NCI-H2029 (cell line): ENCODE data around the gene PRRT2.

Source experiments
- DNase-seq: peaks from one replicate; lab custom pipeline; 2025; lab: John Stamatoyannopoulos, UW

Gene PRRT2

DNA sequence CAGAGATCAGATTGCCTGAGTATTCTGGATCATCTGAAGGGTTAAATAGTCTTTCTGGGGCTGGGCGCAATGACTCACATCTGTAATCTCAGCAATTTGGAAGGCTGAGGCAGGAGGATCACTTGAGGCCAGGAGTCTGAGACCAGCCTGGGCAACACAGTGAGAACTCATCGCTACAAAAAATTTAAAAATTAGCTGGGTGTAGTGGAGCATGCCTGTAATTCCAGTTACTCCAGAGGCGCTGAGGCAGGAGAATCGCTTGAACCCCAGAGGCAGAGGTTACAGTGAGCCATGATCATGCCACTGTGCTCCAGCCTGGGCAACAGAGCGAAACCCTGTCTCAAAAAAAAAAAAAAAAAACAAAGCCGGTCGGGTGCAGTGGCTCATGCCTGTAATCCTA is 23.9 kb downstream of the PRRT2 start:
- DNase-seq = no peak

DNA sequence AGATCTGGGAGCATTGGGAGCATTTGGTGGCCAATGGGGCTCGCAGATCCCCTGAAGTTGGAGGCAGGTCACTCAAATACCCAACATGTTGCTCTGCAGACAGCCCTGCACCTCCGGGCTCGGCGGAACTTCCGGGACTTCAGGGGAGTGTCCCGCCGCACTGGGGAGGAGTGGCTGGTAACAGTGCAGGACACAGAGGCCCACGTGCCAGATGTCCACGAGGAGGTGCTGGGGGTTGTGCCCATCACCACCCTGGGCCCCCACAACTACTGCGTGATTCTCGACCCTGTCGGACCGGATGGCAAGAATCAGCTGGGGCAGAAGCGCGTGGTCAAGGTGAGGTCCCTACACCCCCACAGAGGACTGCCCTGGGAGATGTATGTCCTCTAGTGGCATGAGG is 24.6 kb downstream of the PRRT2 start:
- no peak for DNase-seq

GRCh38 chr16:29837841-29838240 is 25.8 kb downstream of the PRRT2 start:
- no peak for DNase-seq

DNA sequence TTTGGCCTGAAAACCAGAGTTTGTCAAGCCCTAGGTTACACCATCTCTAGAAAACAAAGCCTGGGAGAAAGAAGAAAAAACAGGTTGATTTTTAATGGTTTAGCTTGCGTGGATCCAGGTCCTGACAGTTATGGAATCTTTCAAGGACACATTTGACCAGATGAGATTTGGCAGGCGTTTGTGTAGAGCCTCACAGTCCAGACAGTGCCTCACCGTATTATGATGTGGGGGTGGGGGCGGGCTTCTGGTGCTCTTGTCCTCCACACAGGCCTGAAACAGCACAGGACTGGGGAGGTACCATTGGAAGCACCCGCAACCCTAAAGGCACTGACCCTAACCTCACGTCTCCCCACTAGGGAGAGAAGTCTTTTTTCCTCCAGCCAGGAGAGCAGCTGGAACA is 27.8 kb downstream of the PRRT2 start:
- DNase-seq = no peak

DNA sequence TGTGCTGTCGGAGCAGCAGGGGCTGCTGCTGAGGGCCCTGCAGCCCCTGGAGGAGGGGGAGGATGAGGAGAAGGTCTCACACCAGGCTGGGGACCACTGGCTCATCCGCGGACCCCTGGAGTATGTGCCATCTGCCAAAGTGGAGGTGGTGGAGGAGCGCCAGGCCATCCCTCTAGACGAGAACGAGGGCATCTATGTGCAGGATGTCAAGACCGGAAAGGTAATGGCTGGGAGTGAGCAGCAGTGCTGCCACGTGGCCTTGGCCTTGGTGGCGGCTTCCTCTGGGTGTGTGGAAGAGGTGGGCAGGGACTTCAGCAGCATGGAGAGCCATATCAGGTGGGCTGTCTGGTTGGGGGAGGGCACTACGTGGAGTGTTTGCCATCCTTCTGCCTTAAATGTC is 28.2 kb downstream of the PRRT2 start:
- no peak for DNase-seq

GRCh38 chr16:29841631-29842030 is 29.6 kb downstream of the PRRT2 start:
- DNase-seq = no peak

DNA sequence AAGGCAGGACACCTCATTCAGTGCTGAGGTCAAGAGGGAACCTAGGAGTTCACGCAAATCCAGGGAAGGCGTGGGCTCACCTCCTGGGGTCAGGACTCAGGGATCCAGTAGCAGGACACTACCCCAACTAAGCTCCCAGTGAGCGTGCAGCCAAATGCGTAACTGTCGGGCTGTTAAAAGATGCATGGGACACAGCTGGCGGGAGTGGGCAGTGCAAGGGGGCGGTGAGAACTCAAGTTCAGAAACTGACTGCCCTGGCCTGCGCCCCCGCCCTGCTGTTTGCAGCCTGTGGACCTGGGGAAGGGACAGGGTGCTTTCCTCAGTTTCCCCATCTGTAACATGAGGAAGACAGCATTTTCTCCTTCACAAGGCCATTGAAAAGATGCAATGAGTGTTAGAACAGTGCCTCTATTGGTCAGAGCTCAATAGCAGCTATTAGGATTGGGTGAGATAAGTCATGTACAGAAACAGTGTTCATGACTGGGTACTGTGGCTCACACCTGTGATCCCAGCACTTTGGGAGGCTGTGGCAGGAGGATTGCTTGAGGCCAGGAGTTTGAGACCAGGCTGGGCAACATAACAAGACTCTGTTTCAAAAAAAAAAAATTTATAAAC is 30.8 kb downstream of the PRRT2 start:
- no peak for DNase-seq

DNA sequence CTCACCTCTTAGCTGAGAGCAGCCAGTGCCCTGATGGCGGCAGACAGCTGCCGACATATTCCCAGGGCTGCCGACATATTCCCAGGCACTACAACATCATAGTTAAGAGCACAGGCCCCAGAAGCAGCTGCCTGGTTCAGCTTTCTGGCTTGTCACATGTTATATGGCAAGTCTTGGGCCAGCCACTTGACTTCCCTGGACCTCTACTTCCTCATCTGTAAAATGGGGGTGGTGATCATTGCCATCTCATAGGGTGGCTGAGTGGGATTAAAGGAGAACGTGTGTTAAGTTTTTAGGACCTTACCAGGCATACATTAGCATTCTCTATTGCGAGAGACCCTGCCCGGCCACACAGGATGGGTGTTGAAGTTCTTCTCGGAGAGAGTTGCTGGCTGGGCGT is 31.9 kb downstream of the PRRT2 start:
- no peak for DNase-seq

- DNase-seq = no peak
Observed at GRCh38 chr16:29844575-29845331, 32.8 kb downstream of the PRRT2 start.

GRCh38 chr16:29845656-29846055 is 33.7 kb downstream of the PRRT2 start:
- DNase-seq = no peak

GRCh38 chr16:29848420-29849297 is 36.7 kb downstream of the PRRT2 start:
- DNase-seq = peak; percentile 45

DNA sequence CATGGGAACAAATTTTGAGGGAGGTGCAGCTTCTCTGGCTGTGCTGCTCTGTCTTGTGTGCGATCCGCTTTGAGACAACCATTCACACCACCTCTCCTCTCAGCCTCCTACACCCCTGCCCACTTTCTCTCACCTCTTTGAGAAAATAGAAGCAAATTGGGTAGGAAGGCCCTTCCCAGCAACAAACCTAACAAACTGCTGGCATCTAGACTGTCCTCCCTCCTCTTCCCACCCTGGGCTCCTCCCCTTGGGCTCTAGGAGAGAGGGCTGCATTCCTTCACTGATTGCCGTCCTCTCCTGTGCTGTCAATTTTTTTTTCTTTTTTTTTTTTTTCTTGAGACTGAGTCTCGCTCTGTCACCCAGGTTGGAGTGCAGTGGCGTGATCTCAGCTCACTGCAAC is 37.5 kb downstream of the PRRT2 start:
- no peak for DNase-seq

DNA sequence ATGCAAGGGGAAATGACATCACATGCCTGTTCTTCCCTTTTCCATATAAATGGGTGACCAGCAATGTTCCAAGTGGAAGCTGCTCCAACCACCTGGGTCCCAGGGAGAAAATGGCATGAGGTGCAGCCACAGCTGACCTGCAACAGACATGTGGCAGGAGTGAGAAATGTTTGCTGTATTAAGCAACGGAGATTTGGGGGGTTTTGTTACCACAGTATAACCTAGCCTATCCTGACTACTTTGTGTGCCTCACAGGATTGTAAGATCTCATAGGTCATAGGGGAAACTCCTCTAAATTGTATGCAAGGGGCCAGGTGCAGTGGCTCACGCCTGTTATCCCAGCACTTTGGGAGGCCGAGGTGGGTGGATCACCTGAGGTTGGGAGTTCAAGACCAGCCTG is 39.0 kb downstream of the PRRT2 start:
- no peak for DNase-seq

- no peak for DNase-seq
Observed at GRCh38 chr16:29852654-29853053, 40.7 kb downstream of the PRRT2 start.

- DNase-seq = no peak
Observed at GRCh38 chr16:29854520-29855100, 42.6 kb downstream of the PRRT2 start.

- no peak for DNase-seq
Observed at GRCh38 chr16:29857133-29857760, 45.3 kb downstream of the PRRT2 start.

DNA sequence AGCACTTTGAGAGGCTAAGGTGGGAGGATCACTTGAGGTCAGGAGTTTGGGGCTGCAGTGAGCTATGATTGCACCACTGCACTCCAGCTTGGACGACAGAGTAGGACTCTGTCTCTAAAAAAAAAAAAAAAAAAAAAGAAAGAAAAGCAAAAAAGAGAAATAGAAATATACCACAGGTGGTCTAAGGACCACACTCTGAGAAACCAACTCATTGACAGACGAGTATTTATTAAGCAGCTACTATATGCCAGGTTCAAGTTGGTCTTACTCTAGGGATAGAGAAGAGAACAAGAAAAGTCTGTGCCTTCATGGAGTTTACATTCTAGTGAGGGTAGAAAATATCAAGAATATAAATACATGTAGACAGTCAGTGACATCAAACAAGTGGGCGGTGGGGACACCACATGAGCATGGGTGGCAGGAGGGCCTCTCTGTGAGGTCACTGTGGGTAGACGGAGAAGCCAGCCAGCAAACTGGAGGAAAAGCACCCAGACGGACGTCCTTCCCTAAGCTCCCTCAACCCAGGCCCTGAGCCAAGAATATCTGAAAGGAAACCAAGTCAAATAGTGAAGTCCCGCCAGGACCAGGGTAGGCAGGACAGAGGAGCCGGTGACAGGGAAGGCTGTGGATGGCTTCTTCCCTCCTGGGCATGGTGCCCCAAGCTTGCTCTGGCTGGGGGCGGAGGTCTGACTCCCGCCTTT is 46.3 kb downstream of the PRRT2 start:
- DNase-seq = no peak

DNA sequence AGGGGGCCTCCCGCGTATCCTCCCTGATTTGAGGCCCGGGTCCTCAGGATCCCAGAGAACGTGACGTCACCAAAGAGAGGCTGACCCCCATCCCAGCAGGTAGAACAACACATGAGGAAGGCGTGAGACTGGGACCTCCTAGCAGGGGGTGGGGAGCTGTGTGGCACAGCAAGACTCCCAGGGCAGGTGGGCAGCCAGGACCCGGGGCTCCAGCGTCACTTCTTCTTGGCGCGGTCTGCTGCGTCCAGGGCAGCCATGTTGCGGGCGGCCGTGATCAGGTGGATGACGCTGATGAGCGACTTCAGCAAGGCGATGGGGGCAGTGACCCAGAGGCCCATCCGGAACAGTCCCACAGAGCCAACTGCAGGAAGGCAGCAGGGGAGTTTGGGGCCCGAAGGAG is 47.0 kb downstream of the PRRT2 start:
- DNase-seq = no peak

DNA sequence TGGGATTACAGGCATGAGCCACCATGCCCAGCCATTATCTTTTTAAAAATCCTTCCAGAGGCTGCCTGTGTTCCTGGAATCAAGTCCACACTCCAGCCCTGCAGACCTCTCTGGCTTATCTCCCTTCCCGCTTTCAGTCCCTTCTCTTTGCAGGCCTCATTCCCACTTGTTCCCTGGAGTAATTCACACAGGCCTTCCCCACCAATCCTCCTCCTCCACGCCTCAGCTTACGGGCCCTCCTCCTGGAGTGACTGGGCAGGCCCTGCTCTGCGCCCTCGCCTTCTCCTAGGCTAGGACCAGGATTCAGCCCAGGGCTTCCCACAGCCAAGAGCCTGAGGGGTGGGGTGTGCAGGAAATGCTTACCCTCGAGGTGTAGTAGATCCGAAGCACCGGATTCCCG is 48.2 kb downstream of the PRRT2 start:
- DNase-seq = no peak

- DNase-seq = no peak
Observed at GRCh38 chr16:29862383-29862883, 50.4 kb downstream of the PRRT2 start.
